Smooth muscle cell of the brain vasculature (primary cell): ENCODE measurements around the gene TPRN.
"Not testable (repeated sequence)": the region's sequence is repeated elsewhere in the genome, so short reads cannot be mapped to it uniquely, and the experiment has no call there.

Experiments
- DNase-seq: peaks from one replicate; pipeline ENCODE4 v3.0.0-alpha.2; 2012; ENCODE audit warnings: low read depth, low spot score

Gene TPRN, protein sequence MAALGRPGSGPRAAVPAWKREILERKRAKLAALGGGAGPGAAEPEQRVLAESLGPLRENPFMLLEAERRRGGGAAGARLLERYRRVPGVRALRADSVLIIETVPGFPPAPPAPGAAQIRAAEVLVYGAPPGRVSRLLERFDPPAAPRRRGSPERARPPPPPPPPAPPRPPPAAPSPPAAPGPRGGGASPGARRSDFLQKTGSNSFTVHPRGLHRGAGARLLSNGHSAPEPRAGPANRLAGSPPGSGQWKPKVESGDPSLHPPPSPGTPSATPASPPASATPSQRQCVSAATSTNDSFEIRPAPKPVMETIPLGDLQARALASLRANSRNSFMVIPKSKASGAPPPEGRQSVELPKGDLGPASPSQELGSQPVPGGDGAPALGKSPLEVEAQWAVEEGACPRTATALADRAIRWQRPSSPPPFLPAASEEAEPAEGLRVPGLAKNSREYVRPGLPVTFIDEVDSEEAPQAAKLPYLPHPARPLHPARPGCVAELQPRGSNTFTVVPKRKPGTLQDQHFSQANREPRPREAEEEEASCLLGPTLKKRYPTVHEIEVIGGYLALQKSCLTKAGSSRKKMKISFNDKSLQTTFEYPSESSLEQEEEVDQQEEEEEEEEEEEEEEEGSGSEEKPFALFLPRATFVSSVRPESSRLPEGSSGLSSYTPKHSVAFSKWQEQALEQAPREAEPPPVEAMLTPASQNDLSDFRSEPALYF

DNA sequence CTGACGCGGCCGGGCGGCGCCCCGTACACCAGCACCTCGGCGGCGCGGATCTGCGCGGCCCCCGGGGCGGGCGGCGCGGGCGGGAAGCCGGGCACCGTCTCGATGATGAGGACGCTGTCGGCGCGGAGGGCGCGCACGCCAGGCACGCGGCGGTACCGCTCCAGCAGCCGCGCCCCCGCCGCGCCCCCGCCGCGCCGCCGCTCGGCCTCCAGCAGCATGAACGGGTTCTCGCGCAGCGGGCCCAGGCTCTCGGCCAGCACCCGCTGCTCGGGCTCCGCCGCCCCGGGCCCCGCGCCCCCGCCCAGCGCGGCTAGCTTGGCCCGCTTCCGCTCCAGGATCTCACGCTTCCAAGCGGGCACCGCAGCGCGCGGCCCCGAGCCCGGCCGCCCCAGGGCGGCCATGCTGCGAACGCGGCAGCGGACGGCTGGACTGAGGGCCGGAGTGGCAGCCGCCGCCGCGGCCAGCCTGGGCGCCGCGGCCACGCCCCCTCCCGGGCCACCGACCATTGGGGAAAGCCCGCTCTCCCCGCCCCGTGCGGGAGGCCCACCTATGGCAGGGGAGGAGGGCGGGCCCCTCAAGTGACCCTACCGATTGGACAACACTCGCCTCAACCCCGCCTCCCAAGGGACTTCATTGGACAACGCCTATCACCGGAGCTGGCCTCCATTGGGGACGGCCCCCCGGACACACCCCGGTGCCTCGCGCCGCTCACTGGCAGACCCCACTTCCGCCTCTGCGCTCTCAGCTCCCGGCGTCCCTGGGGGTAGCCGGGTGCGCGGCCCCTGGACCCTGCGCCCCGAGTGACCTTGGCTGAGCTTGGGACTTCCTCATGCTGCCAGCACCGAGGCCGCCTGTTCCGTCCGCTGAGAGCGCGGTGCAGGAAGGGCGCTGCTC, at the start of gene TPRN:
TPRN (minus strand) TSS at position 431 of the 894 bp plus-strand sequence; CDS start at position 401, 30 bp downstream.
- DNase-seq, result peak; percentile 97

- no peak for DNase-seq
Measured at GRCh38 chr9:137247916-137248175, 47.3 kb upstream of the TPRN start.

DNA sequence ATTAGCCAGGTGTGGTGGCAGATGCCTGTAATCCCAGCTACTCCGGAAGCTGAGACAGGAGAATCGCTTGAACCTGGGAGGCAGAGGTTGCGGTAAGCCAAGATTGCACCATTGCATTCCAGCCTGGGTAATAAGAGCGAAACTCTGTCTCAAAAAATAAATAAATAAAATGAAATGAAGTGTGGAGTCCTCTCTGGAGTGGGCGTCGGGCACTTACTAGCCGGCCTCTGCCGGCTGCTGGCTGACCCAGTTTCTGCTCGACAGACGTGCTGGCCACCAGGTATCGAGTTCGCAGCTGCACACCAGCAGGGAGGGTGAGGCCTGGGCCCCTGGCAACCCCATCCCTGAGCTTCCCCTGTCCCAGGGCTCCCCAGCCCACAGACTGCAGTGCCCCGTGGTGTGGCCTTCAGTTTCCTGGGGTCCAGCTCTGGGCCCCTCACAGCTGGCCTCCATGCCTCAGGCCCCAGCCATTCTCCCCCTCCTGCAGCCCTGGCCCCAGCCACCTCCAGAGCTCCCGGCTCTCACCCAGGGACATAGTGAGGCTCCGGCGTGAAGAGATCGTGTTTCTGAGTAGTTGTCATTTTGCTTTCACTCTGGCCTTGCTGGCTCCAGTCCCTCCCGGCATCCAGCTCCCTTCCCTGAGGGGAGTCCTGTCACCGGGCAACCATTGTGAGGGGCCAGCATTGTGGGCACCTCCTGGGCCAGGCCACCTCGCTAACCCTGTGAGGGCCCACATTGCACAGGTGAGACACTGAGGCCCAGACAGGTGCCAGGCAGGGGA, 46.8 kb upstream of the TPRN start:
- no peak for DNase-seq

GRCh38 chr9:137245450-137246421, 45.2 kb upstream of the TPRN start:
- DNase-seq, result no peak

- no peak for DNase-seq
Measured at GRCh38 chr9:137244486-137245449, 44.2 kb upstream of the TPRN start.

DNA sequence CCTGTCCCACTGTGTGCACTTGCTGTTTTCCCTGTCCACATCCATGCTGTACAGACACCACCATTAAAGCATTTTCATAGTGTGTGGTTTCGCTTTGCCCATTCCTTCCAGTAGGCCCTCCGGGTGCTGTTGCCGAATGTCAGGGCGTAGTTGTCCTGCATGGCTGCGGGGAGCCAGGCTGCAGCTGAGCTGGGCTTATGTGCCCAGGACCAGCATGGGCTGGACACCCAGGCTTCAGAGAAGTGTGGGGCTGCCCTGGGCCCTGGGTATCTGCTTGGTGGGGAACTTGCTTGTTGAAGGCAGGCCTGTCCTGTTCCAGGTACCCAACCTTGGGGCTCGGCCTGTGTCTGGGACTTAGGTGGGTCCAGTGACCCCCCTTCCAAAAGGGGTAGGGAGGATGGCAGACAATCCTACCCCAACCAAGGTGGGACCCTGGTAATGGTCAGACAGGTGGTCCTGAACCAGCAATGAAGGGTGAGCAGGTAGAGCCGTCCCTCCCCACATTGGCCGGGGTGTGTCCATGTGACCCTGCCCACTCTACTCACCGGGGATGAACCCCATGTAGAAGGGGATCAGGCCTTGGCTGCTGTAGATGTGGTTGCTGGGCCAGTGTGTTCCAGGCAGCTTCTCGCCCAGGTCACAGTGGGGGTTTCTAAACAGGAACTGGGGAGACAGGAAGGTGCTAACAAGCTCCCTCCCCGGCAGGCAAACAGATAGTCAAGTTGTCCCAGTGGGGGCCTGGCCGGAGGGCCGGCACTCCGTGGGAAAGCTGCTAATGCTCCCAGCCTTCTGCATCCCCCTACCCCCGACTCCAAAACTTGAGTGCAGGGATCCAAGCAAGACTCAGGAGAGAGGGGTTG, 43.3 kb upstream of the TPRN start:
- no peak for DNase-seq

DNA sequence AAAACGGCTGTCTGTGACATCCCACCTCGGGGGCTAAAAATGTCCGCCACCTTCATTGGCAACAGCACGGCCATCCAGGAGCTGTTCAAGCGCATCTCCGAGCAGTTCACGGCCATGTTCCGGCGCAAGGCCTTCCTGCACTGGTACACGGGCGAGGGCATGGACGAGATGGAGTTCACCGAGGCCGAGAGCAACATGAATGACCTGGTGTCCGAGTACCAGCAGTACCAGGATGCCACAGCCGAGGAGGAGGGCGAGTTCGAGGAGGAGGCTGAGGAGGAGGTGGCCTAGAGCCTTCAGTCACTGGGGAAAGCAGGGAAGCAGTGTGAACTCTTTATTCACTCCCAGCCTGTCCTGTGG, 42.7 kb upstream of the TPRN start:
- DNase-seq, result not testable (repeated sequence)

- no peak for DNase-seq
Measured at GRCh38 chr9:137242269-137243203, 42.0 kb upstream of the TPRN start.

DNA sequence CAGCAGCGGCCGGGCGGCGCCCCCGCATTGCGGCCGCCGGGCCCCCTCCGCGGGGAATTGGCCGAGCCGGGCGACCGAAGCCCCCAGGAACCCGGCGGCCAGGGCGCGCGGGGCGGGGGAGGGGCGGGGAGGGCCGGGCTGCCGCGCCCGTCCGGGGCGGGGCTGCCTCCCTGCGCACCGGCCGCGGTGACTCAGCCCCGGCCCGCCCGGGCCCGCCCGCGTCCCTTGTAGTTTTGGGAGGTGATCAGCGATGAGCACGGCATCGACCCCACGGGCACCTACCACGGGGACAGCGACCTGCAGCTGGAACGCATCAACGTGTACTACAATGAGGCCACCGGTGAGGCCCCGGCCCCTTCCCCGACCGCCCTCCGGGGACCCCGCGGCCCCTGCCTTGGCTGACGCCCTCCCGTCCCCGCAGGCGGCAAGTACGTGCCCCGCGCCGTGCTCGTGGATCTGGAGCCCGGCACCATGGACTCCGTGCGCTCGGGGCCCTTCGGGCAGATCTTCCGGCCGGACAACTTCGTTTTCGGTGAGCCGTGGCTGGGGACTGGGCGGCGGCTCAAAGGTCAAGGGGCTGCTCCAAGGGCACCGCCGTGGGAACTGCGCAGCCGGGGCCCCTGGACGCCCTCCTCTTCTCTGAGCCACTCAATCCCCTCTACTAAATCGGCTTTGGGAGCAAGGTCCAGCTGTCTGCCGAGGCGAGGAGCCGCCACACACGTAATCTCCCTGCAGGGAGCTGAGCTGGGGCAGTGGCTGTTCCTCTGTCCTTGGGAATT, 41.1 kb upstream of the TPRN start:
- DNase-seq, result no peak

GRCh38 chr9:137240841-137241489, 40.4 kb upstream of the TPRN start, which contains the start of gene TUBB4B:
Gene TUBB4B, plus strand, starts transcription at chr9:137241287. Its CDS starts 74 bp downstream, at chr9:137241361.
- peak; percentile 100 for DNase-seq

DNA sequence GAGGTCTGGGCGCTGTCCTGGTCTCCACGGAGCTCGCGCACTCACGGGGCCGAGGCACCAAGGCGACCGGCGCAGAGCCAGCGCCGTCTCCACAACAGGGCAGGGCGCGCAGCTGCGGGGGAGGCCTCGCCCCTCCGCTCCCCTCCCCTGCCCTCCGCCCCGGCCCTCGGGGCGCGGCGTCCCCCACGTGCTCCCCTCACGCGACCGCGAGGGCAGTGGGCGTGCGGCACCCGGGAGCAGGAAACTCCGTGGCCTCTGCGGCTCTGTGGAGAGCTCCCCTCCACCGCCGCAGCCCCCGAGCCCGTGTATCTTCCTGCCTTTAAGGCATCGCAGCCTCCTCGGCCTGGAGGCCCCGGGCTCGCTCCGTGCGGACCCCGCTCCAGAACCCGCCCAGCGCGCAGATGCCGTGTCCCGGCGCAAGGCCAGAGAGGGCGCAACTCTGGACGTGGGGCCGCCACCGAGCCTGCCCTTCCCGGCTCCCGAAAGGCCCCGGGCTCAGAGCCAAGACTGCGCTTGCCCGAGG, 39.8 kb upstream of the TPRN start:
- DNase-seq, result peak; percentile 35

DNA sequence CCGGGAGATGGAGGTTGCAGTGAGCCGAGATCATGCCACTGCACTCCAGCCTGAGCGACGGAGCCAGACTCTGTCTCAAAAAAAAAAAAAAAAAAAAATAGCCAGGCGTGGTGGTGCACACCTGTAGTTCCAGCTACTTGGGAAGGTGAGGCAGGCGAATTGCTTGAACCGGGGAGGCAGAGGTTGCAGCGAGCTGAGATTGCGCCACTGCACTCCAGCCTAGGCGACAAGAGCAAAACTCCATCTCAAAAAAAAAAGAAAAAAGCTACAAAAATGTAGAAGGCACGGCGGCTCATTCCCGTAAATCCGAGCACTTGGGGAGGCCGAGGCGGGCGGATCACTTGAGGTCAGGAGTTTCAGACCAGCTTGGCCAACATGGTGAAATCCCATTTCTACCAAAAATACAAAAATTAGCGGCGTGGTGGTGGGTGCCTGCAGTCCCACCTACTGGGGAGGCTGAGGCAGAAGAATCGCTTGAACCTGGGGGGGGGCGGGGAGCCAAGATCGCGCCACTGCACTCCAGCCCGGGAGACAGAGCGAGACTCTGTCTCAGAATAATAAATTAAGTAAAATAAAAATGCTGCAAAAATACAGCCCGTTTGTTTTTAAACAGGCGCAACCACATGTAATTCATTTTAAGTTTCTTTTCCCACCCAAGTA, 39.1 kb upstream of the TPRN start:
- not testable (repeated sequence) for DNase-seq

DNA sequence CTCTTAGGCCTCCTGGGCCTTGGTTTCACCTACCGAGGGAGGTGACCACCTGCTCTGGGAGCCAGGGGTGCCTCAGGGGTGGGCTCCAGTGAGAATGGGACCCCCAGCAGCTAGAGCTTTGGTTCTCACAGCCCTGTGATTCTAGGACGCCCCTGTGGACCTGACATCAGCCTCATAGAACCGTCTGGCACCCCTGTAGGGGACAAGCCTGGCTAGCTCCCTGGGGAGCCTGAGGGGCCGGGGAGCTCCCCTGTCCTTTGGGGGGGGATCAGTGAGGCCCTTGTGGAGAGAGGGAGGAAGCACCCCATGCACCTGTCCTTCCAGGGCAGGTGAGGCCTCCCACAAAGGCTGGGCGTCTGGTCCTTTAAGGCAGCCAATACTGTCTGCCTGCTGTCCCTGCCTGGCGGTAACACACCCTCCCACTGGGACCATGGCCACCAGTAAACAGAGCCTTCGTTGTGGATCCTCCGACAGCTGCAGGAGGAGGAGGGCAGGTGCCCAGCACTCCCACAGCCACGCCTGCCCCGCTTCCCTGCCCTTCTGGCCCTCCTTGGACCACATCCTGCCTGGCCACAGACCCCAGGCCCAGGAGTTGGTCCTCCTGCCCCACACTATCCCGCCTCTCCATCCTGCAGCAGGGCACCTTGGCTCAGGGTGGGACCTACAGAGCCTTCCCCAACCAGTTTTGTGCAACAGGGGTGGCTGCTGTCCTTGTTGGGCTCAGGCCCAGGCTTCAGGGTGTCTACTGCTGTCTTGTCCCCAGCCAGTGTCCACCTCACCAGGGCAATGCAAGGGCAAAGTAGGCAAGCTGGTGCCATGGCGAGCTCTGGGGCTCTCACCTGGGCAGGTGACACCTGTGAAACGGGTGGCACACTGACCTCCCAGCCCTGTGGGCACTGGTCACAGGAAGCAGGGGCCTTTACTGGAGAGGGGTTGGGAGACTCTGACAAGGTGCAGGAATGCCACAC, 37.5 kb upstream of the TPRN start:
- DNase-seq, result no peak
